ENCODE measurements around the gene SLC1A7.

SLC1A7 gene

GRCh38 chr1:53087332-53088285 is 54.8 kb downstream of the SLC1A7 start:
- Mint-ChIP-seq H3K4me1 (ENCODE audit: low read depth) (no peaks in the 10 kb centered on the region), H3K36me3 (no peaks in the 10 kb centered on the region), H3K9me3 (ENCODE audit: low read depth) (no peaks in the 10 kb centered on the region), H3K27ac (no peak overlapping the region), H3K27me3 (no peaks in the 10 kb centered on the region), H3K4me3 (no peak overlapping the region)

- no peaks in the 10 kb centered on the region for H3K9me3 Mint-ChIP-seq (ENCODE audit: low read depth)
- no peak overlapping the region for H3K27ac Mint-ChIP-seq
- no peak overlapping the region for H3K4me3 Mint-ChIP-seq
- no peaks in the 10 kb centered on the region for H3K4me1 Mint-ChIP-seq (ENCODE audit: low read depth)
- H3K36me3 Mint-ChIP-seq, result no peaks in the 10 kb centered on the region
- no peaks in the 10 kb centered on the region for H3K27me3 Mint-ChIP-seq
Observed at GRCh38 chr1:53086491-53087070, 55.9 kb downstream of the SLC1A7 start.

- H3K27ac Mint-ChIP-seq, result no peak overlapping the region
- H3K36me3 Mint-ChIP-seq, result no peaks in the 10 kb centered on the region
- H3K27me3 Mint-ChIP-seq, result no peaks in the 10 kb centered on the region
- H3K4me3 Mint-ChIP-seq, result no peak overlapping the region
- no peaks in the 10 kb centered on the region for H3K9me3 Mint-ChIP-seq (ENCODE audit: low read depth)
- H3K4me1 Mint-ChIP-seq (ENCODE audit: low read depth), result no peaks in the 10 kb centered on the region
Observed at GRCh38 chr1:53085405-53085804, 57.0 kb downstream of the SLC1A7 start.

GRCh38 chr1:53084589-53084971 is 57.9 kb downstream of the SLC1A7 start:
- H3K27me3 Mint-ChIP-seq, result no peaks in the 10 kb centered on the region
- no peak overlapping the region for H3K4me3 Mint-ChIP-seq
- H3K4me1 Mint-ChIP-seq (ENCODE audit: low read depth), result no peaks in the 10 kb centered on the region
- no peaks in the 10 kb centered on the region for H3K9me3 Mint-ChIP-seq (ENCODE audit: low read depth)
- H3K27ac Mint-ChIP-seq, result no peak overlapping the region
- no peaks in the 10 kb centered on the region for H3K36me3 Mint-ChIP-seq

- H3K27me3 Mint-ChIP-seq, result no peaks in the 10 kb centered on the region
- H3K9me3 Mint-ChIP-seq (ENCODE audit: low read depth), result no peaks in the 10 kb centered on the region
- H3K36me3 Mint-ChIP-seq, result no peaks in the 10 kb centered on the region
- no peak overlapping the region for H3K27ac Mint-ChIP-seq
- H3K4me1 Mint-ChIP-seq (ENCODE audit: low read depth), result no peaks in the 10 kb centered on the region
- H3K4me3 Mint-ChIP-seq, result no peak overlapping the region
Observed at GRCh38 chr1:53083636-53084588, 58.5 kb downstream of the SLC1A7 start.

GRCh38 chr1:53082826-53083455 is 59.5 kb downstream of the SLC1A7 start:
- Mint-ChIP-seq H3K9me3 (ENCODE audit: low read depth) (no peaks in the 10 kb centered on the region), H3K27ac (no peak overlapping the region), H3K4me3 (no peak overlapping the region), H3K36me3 (no peaks in the 10 kb centered on the region), H3K27me3 (no peaks in the 10 kb centered on the region), H3K4me1 (ENCODE audit: low read depth) (no peaks in the 10 kb centered on the region)

GRCh38 chr1:53081384-53082066 is 60.9 kb downstream of the SLC1A7 start:
- no peaks in the 10 kb centered on the region for H3K27me3 Mint-ChIP-seq
- no peak overlapping the region for H3K27ac Mint-ChIP-seq
- no peaks in the 10 kb centered on the region for H3K9me3 Mint-ChIP-seq (ENCODE audit: low read depth)
- no peaks in the 10 kb centered on the region for H3K36me3 Mint-ChIP-seq
- no peaks in the 10 kb centered on the region for H3K4me1 Mint-ChIP-seq (ENCODE audit: low read depth)
- H3K4me3 Mint-ChIP-seq, result no peak overlapping the region

GRCh38 chr1:53080769-53081168 is 61.7 kb downstream of the SLC1A7 start:
- no peak overlapping the region for H3K4me3 Mint-ChIP-seq
- H3K27ac Mint-ChIP-seq, result no peak overlapping the region
- H3K36me3 Mint-ChIP-seq, result no peaks in the 10 kb centered on the region

GRCh38 chr1:53080041-53080440 is 62.4 kb downstream of the SLC1A7 start:
- H3K27ac Mint-ChIP-seq, result no peak overlapping the region
- no peaks in the 10 kb centered on the region for H3K4me1 Mint-ChIP-seq (ENCODE audit: low read depth)
- no peaks in the 10 kb centered on the region for H3K27me3 Mint-ChIP-seq
- H3K4me3 Mint-ChIP-seq, result no peak overlapping the region
- H3K36me3 Mint-ChIP-seq, result no peaks in the 10 kb centered on the region
- H3K9me3 Mint-ChIP-seq (ENCODE audit: low read depth), result no peaks in the 10 kb centered on the region

More at GRCh38 chr1:53080769-53081168, 61.7 kb downstream of the SLC1A7 start:
- Mint-ChIP-seq H3K27me3 (no peaks in the 10 kb centered on the region), H3K4me1 (ENCODE audit: low read depth) (no peaks in the 10 kb centered on the region), H3K9me3 (ENCODE audit: low read depth) (no peaks in the 10 kb centered on the region)

- Mint-ChIP-seq H3K4me3 (no peak overlapping the region), H3K9me3 (ENCODE audit: low read depth) (no peaks in the 10 kb centered on the region), H3K27ac (no peak overlapping the region), H3K27me3 (no peaks in the 10 kb centered on the region), H3K36me3 (no peaks in the 10 kb centered on the region), H3K4me1 (ENCODE audit: low read depth) (no peaks in the 10 kb centered on the region)
Observed at GRCh38 chr1:53079251-53079650, 63.2 kb downstream of the SLC1A7 start.

- Mint-ChIP-seq H3K36me3 (no peaks in the 10 kb centered on the region), H3K4me1 (ENCODE audit: low read depth) (no peaks in the 10 kb centered on the region), H3K27me3 (no peaks in the 10 kb centered on the region), H3K9me3 (ENCODE audit: low read depth) (no peaks in the 10 kb centered on the region), H3K27ac (no peak overlapping the region), H3K4me3 (no peak overlapping the region)
Observed at GRCh38 chr1:53078333-53079101, 63.9 kb downstream of the SLC1A7 start.

GRCh38 chr1:53077599-53077965 is 64.9 kb downstream of the SLC1A7 start:
- Mint-ChIP-seq H3K36me3 (no peaks in the 10 kb centered on the region), H3K27me3 (no peaks in the 10 kb centered on the region), H3K9me3 (ENCODE audit: low read depth) (no peaks in the 10 kb centered on the region)

GRCh38 chr1:53076721-53077598 is 65.5 kb downstream of the SLC1A7 start:
- H3K9me3 Mint-ChIP-seq (ENCODE audit: low read depth), result no peaks in the 10 kb centered on the region
- no peaks in the 10 kb centered on the region for H3K36me3 Mint-ChIP-seq
- H3K4me1 Mint-ChIP-seq (ENCODE audit: low read depth), result no peaks in the 10 kb centered on the region
- no peak overlapping the region for H3K27ac Mint-ChIP-seq
- no peaks in the 10 kb centered on the region for H3K27me3 Mint-ChIP-seq
- H3K4me3 Mint-ChIP-seq, result no peak overlapping the region

More at GRCh38 chr1:53077599-53077965, 64.9 kb downstream of the SLC1A7 start:
- no peak overlapping the region for H3K4me3 Mint-ChIP-seq
- no peak overlapping the region for H3K27ac Mint-ChIP-seq
- no peaks in the 10 kb centered on the region for H3K4me1 Mint-ChIP-seq (ENCODE audit: low read depth)
